ENCODE measurements around the gene CYP2D6. TPM values are rescaled to one million over a fixed set of nuclear protein-coding genes. Genes with fewer than 3 reads are reported as not detected.
"Not testable (repeated sequence)": the region's sequence is repeated elsewhere in the genome, so short reads cannot be mapped to it uniquely, and the experiment has no call there.

The CYP2D6 gene
- 1 to 10 TPM in 4 of 6 donors, under 1 TPM in 2; 0.46 to 4.2 (median 1.9) TPM for total RNA-seq

- H3K27ac ChIP-seq; H3K4me1 ChIP-seq; H3K9me3 ChIP-seq; H3K4me3 ChIP-seq; H3K27me3 ChIP-seq; ATAC-seq (ENCODE audit: low FRiP score in 2 of 2); H3K36me3 ChIP-seq: not testable (repeated sequence)
- 77 to 85% methylated on average over 4 to 13 of the region's 14 CpGs for WGBS, 2 donors
- peak in 1 of 2 donors; percentile 70 for DNase-seq
Measured at GRCh38 chr22:42130639-42131431, at the start of gene CYP2D6. Gene CYP2D6 (minus strand): TSS chr22:42130810. CDS start chr22:42130791, 19 bp downstream.

GRCh38 chr22:42179616-42180015, 49.0 kb upstream of the CYP2D6 start:
- Histone ChIP-seq H3K36me3 (peaks cover 0 to 8% (median 2%) of the 10 kb centered on the region in 4 donors), H3K27me3 (no peaks in the 10 kb centered on the region), H3K4me1 (peaks cover 0 to 9% (median 5%) of the 10 kb centered on the region in 4 donors), H3K27ac (no peak overlapping the region), H3K9me3 (no peaks in the 10 kb centered on the region), H3K4me3 (no peak overlapping the region)
- no peak for TF ChIP-seq CTCF (IDR thresholded peaks at IDR 0.05)
- no peak for TF ChIP-seq EP300 (IDR thresholded peaks at IDR 0.05)
- TF ChIP-seq POLR2AphosphoS5 (IDR thresholded peaks at IDR 0.05) = no peak
- no peak for TF ChIP-seq POLR2A (IDR thresholded peaks at IDR 0.05)
- ATAC-seq (ENCODE audit: low FRiP score in 2 of 2) = no peak
- WGBS, 2 donors = 86% methylated on average over 6 of the region's 6 CpGs
- no peak for DNase-seq

GRCh38 chr22:42178910-42179519, 48.4 kb upstream of the CYP2D6 start:
- TF ChIP-seq CTCF (IDR thresholded peaks at IDR 0.05) = no peak
- no peak for TF ChIP-seq EP300 (IDR thresholded peaks at IDR 0.05)
- TF ChIP-seq POLR2AphosphoS5 (IDR thresholded peaks at IDR 0.05) = no peak
- TF ChIP-seq POLR2A (IDR thresholded peaks at IDR 0.05) = no peak
- Histone ChIP-seq H3K27ac (no peak overlapping the region), H3K4me3 (no peak overlapping the region), H3K4me1 (peaks cover 2 to 9% (median 6%) of the 10 kb centered on the region in 4 donors), H3K36me3 (peaks cover 0 to 8% (median 2%) of the 10 kb centered on the region in 4 donors), H3K27me3 (no peaks in the 10 kb centered on the region), H3K9me3 (no peaks in the 10 kb centered on the region)
- ATAC-seq (ENCODE audit: low FRiP score in 2 of 2) (no peak), DNase-seq (no peak)
- WGBS, 2 donors = 93 to 96% methylated on average over 2 of the region's 2 CpGs

- no peak for ATAC-seq (ENCODE audit: low FRiP score in 2 of 2)
- no peak overlapping the region for H3K27ac ChIP-seq
- no peak overlapping the region for H3K4me3 ChIP-seq
- H3K36me3 ChIP-seq = peaks cover 0 to 8% (median 2%) of the 10 kb centered on the region in 4 donors
- H3K27me3 ChIP-seq = no peaks in the 10 kb centered on the region
- TF ChIP-seq POLR2AphosphoS5 (IDR thresholded peaks at IDR 0.05) (no peak), EP300 (IDR thresholded peaks at IDR 0.05) (no peak), POLR2A (IDR thresholded peaks at IDR 0.05) (no peak), CTCF (IDR thresholded peaks at IDR 0.05) (no peak)
- DNase-seq = no peak
- H3K4me1 ChIP-seq = peaks cover 9 to 17% (median 11%) of the 10 kb centered on the region in 4 donors
- no peaks in the 10 kb centered on the region for H3K9me3 ChIP-seq
- 58 to 76% methylated on average over 5 of the region's 5 CpGs for WGBS, 2 donors
Measured at GRCh38 chr22:42177891-42178336, 47.3 kb upstream of the CYP2D6 start.

GRCh38 chr22:42176255-42176915, 45.8 kb upstream of the CYP2D6 start:
- H3K4me3 ChIP-seq = no peak overlapping the region
- H3K9me3 ChIP-seq = no peaks in the 10 kb centered on the region
- DNase-seq = no peak
- peaks cover 0 to 9% (median 4%) of the 10 kb centered on the region in 4 donors for H3K36me3 ChIP-seq
- no peaks in the 10 kb centered on the region for H3K27me3 ChIP-seq
- no peak overlapping the region for H3K27ac ChIP-seq
- no peak for ATAC-seq (ENCODE audit: low FRiP score in 2 of 2)
- peaks cover 9 to 17% (median 13%) of the 10 kb centered on the region in 4 donors for H3K4me1 ChIP-seq
- WGBS, 2 donors = 67 to 74% methylated on average over 10 of the region's 10 CpGs
- TF ChIP-seq EP300 (IDR thresholded peaks at IDR 0.05) = no peak
- TF ChIP-seq POLR2A (IDR thresholded peaks at IDR 0.05) = no peak
- TF ChIP-seq CTCF (IDR thresholded peaks at IDR 0.05) = no peak
- TF ChIP-seq POLR2AphosphoS5 (IDR thresholded peaks at IDR 0.05) = peak in 1 of 2 donors; percentile 30
